NCI-H510A treated with DMSO at 0.1 percent for 48 hours (cell line): ENCODE data around the gene EFHC1.
A peak's percentile ranks its signal among the peaks of the same experiment; 100 is the strongest.
"Not testable (repeated sequence)": the region's sequence is repeated elsewhere in the genome, so short reads cannot be mapped to it uniquely, and the experiment has no call there.

ENCODE experiments used
- DNase-seq: peaks from one replicate; lab custom pipeline; 2025; lab: John Stamatoyannopoulos, UW

EFHC1 gene, protein sequence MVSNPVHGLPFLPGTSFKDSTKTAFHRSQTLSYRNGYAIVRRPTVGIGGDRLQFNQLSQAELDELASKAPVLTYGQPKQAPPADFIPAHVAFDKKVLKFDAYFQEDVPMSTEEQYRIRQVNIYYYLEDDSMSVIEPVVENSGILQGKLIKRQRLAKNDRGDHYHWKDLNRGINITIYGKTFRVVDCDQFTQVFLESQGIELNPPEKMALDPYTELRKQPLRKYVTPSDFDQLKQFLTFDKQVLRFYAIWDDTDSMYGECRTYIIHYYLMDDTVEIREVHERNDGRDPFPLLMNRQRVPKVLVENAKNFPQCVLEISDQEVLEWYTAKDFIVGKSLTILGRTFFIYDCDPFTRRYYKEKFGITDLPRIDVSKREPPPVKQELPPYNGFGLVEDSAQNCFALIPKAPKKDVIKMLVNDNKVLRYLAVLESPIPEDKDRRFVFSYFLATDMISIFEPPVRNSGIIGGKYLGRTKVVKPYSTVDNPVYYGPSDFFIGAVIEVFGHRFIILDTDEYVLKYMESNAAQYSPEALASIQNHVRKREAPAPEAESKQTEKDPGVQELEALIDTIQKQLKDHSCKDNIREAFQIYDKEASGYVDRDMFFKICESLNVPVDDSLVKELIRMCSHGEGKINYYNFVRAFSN

DNA sequence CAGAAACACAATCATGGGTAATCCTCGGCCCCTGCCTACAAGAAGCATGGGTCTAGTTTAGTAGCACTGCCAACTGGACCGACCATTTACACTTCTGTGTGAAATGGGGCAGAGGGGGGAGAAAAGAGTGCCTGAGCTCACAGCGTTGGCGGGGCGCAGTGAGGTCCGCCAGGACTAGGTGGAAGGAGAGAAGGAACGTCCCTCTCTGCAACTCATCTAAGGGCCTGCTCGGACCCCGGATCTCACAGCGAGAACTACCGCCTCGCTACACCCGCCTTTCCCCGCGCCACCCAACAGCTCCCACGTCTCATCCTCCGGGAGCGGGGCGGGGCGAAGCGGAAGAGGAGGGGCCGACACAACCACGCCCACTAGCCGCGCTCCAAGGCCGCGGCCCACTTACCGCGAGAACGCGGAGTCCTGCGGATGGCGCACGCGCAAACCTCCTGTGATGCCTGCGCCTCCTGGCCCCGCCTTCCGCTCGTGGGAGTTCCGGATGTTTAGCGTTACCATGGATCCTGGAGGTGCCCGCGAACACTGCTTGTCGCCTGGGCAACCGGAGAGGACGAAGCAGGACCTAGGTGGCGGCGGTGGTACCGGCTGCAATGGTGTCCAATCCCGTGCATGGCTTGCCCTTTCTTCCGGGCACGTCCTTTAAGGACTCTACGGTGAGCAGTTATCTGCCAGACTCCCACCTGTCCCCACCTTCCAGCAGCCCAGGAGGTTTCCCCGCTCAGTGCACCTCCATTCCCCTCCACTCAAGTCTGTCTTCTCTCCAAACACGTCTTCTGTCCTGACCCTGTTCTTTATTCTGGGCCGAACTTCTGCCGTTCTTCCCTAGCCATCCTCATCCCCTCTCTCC, at the start of gene EFHC1:
TSS of gene EFHC1 (plus strand) at position 534 of the 859 bp plus-strand sequence. CDS start at position 603, 69 bp downstream.
- DNase-seq, result peak; percentile 100

DNA sequence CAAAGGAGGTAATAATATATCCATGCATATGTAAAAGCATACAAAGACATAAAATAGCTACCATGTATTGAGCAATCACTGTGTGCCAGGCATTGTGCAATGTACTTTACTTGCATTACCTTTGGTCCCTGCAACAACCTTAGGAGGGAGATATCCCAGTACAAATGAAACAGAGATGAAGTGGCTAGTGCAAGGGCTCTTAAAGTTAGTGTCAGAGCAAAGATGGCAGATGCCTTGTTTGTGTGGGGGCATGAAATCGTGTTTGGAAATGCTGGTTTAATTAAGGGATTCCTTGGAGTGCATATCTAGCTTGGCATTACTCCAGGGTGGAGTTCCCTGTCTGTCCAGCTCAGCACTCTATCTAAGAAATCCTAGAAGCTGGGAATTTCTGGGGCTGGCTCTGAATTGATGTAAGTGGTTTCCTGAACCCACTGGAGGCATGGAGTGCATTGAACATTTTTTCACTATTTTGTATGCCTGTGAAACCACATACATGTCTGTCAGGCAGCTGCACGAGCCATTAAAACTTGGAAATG, 48.4 kb upstream of the EFHC1 start:
- no peak for DNase-seq

DNA sequence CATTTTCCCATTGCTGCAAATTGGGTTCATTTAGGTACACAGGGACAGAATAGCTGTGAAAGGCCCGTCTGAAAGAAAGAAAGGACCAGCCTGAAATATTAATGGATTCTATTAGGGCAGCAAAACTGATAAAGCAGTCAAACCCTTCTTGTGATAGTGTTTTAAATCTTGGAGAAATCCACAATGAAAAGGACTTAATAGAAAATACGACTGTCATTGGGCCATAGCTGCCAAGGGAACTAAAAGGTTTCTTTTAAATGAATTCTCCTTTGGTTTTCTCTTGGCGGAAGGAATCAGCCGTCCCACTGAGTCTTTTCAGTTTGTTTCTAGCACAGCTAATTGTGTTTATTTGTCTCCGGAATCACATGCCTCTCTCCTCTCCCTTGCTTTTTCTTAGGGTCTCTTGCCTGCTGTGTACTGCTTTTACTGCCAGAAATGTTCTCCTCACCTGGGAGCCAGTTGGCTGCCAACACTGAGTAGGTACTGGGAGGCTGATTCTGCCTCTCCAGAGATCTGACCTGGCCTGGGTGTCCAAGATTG, 46.9 kb upstream of the EFHC1 start:
- DNase-seq, result no peak

DNA sequence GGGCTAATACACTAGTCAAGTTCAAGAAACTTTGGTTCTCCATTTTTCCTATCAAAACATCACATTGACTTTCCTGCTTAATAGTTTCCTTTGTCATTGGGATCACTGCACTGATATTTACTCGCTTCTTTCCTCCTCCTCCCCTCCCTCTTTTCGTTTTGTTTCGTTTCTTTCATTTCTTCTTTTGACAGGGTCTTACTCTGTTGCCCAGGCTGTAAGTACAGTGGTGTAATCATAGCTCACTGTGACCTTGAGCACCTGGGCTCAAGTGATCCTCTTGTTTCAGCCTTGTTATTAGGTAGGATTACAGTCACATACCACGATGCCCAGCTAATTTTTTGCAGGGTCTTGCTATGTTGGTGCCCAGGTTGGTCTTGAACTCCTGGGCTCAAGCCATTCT, 45.9 kb upstream of the EFHC1 start:
- no peak for DNase-seq

DNA sequence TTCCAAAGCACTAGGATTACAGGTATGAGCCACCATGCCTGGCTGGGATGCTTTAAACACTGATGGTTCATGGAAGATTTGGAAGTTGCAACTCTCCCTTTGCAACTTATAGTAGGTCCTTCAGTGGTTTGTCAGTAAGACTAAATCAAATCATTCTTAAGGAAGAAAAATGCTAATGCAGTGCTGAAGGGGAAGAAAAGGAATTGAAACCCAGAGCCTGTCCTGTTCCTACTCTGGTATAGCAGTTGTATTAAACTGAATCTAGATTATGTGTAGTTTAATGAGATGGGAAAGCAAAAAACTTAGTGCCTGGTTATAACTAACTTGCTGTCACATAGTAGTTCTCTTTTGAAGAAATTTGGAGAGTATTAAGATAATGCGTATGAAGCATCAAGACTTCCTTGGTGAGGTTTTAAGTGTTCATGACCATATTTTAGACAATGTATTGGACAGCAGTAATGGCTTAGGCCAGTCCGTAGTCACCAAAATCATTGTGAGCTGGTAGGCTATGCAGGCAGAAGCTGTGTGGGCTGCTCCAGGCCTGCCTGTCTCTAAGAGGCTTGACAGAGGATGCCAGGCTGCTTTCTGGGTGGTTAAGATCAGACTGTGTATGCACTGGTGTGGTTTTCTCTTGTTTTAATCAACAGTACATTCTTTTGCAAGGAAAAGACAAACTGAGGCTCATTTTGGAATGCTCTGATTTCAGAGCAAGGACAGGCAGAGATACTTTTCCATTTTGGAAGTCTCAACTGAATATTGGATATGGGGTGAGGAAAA, 44.2 kb upstream of the EFHC1 start:
- DNase-seq, result no peak

DNA sequence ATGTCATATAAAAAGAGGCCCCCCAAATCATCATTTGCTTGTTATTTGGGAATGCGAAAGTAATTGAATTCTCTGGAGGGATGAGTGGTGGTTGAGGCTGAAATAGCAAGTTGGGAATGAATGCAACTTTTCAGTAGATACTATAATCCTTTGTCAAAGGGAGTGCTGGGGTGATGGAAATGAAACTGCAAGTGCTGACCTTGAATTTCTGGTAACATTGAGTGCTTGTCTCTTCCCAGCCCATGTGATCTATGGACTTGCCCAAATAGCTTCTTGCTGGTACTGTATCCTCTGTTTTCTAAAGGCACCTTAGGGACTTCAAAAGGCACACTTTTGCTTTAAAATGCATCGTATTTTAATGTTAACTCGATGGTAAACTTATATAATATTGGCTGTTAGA, 43.4 kb upstream of the EFHC1 start:
- DNase-seq, result no peak

DNA sequence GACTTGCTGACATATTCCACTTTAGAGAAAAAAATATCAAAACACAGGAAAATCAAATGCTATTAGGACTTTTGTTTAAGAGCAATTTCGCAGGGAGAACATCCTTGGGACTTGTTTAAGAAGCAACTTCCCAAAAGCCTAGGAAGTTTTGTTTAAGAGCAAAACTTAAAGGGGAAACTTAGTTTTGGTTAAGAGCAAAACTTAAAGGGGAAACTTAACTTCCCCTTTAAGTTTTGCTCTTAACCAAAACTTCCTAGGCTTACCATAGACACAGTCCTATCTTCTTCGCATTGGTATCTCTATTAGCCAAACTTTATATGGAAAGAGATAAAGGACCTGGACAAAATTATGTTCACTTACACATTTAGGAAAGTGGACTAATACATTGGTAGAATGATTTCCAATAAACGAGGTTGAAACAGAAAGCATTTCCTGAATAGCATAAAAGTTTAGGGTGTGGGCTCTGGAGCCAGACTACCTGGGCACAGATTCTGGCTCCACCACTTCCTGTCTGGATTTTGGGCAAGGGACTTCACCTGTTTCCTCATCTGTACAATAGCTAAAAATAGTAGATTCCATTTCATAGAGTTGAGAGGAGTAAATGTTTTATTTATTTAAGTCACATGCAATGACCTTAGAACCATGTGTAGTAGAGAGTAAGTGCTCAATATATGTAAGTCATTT, 42.5 kb upstream of the EFHC1 start:
- no peak for DNase-seq

DNA sequence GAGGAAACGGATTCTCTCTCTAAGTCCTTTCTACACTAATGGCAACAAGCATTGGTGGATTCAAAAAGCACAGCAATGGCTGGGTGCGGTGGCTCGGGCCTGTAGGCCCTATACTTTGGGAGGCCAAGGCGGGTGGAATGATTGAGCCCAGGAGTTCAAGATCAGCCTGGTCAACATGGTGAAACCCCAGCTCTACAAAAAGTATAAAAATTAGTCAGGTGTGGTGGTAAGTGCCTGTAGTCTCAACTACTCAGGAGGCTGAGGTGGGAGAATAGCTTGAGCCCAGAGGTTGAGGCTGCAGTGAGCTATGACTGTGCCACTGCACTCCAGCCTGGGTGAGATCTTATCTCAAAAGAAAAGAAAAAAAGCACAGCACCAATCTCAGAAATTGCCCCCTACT, 38.9 kb upstream of the EFHC1 start:
- DNase-seq, result no peak

DNA sequence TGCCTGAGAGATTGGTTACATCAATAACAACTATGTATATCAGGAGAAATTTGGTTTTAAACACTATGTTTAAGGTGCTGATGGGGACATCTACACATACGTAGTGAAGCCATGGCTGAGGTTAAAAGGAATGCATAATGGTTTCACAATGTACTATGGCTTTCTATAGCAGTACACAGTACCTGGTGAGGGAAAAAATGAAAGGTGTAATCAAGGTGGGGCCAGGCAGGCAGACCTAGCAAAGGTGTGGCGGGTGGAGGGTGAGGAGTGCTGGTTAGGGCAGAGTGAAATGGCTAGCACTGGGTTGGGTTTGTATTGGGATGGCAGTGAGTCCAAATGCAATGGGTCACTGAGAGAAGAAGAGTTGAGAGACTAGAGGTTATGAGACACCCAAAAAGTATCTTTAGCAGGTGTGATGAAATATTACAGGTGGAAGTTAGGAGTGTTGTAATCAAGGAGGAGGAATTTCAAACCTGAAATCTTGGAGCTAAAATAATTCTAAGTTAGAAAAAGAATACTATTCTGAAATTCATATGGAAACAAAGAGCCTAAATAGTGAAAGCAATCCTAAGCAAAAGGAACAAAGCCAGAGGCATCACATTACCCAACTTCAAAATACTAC, 35.9 kb upstream of the EFHC1 start:
- DNase-seq, result no peak

DNA sequence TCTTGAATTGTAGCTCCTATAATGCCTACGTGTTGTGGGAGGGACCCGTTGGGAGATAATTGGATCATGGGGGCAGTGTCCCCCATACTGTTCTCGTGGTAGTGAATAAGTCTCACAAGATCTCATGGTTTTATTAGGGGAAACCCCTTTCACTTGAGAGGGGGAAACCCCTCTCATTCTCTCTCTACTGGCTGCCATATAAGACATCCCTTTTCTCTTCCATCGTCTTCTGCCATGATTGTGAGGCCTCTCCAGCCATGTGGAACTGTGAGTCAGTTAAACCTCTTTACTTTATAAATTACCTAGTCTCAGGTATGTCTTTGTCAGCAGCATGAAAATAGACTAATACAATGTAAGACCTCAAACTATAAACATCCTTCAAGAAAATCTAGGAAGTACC, 35.1 kb upstream of the EFHC1 start:
- DNase-seq, result no peak

DNA sequence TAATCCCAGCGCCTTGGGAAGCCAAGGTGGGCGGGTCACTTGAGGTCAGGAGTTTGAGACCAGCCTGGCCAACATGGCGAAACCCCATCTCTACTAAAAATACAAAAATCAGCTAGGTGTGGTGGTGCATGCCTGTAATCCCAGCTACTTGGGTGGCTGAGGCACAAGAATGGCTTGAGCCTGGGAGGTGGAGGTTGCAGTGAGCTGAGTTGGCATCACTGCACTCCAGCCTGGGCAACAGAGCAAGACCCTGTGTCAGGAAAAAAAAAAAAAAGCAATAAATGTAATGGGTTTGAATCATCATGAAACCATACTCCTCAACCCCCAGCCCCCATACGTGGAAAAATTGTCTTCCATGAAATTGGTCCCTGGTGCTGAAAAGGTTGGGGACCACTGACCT, 32.0 kb upstream of the EFHC1 start:
- DNase-seq, result not testable (repeated sequence)

DNA sequence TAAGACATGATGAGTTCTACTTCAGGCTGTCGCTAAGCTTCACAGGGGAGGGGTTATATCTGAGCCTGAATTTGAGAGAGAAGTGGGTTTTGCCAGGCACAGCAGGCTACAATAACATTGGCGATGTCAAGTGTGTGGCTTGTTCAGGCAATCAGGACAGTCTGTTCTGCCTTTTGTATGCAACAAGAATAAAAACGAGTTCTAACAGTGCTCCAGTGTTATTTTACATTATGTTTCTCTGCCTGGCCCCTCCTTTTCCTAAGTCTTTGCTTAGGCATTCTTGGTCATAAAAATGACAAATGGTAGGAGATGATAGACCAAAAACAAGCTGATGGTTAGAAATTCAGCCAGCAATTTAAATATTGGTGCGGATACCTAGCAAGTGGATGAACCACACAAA, 31.4 kb upstream of the EFHC1 start:
- DNase-seq, result no peak

DNA sequence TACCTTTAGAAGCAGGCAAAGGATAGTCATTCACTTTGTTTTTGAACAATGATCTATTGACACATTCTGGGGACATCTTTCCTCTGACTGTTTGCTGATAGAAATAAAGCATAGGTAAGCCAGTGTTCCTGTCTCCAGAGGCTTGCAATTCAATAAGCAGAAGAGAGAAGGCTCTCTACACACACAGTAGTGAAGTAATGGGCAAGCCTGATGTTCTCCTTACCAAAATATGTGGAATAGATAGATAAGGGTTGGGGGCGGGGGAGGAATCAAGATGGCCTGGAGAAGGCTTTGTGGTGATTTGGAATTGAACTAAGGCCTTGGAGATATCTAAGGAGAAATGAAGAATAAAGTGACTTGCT, 30.9 kb upstream of the EFHC1 start:
- DNase-seq, result no peak

DNA sequence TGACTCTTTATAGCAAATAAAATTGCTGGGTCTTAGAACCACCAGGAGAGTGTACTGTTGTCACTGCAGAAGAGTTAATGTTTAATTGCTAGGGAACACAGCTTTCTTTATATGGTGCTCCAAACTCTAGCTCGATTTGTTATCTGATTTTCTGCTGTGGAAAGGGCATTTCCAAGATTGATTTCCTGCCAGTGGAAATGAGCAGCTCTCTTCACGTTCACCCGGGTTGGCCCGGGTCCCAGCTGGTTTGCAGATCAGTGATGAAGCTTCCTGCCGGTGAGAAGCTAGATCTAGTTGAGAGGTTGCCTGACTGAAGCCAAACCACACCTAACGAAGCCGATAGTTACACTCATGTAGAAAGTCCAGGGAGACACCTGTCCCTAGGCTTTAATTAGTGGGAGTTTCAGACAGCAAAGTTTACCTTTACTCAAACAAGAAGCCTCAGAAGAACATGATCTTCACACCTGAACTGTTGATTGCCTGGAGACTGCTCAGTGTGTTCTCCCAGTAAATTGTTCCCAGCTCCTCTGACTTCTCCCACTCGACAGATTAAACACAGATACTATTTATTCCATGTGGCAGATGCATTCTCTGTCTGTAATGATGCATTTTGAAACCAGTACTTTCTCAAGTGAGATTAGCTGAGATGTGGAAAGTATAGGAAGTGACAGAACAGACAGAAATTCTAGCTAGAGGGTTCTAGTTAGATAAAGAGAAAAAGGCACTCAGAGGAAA, 30.3 kb upstream of the EFHC1 start:
- peak; percentile 88 for DNase-seq

DNA sequence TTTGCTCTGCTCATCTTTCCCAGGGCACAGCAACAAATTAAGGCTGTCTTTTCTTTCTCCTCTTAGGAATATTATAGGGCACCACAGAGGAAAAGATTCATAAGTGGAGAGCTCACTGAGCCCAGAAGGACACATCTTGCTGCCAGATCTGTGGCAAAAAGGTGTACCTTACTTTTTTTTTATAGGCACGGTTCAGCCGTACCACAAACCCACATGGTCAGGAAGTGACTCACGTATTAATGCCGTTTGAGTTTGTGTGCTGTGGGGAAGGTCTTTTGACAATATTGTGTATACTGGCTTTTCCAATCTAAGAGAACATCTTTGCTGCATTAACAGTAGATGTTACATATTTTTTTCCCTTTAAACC, 29.8 kb upstream of the EFHC1 start:
- peak; percentile 58 for DNase-seq

DNA sequence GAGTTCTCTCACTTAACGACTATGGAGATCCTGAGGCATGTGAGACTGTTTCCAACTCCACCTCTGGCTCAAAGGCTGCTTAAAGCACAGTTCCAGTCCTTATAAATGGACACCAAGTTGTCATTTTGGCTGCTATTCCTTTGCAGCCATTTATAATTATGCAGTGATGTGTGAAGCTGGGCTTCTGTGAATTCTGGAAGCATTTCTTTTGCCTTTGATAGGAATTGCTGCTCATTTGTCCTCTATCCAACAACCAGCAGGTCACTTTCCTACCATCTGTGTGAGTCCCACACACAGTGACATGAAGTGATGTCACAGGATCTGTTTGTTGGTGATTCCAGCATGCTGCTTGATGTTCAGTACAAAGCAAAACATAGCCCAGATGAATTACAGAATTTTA, 28.5 kb upstream of the EFHC1 start:
- DNase-seq, result no peak

DNA sequence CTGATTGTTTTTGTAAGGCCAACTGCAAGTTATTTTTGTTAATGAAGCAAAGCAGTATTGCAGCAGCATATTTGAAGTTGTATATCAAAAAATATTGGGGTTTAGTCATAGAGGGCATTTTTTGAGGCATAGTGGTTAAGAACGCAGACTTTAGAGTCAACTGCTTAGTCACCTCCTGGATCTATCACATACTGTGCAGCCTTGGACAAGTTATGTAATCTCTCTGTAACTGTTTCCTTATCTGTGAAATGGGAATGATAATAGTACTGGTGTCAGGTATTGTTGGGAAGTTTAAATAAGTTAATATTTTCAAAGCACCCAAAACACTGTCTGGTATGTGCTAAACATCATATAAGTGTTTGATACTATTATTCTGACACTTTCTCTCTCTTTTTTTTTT, 27.2 kb upstream of the EFHC1 start:
- no peak for DNase-seq

DNA sequence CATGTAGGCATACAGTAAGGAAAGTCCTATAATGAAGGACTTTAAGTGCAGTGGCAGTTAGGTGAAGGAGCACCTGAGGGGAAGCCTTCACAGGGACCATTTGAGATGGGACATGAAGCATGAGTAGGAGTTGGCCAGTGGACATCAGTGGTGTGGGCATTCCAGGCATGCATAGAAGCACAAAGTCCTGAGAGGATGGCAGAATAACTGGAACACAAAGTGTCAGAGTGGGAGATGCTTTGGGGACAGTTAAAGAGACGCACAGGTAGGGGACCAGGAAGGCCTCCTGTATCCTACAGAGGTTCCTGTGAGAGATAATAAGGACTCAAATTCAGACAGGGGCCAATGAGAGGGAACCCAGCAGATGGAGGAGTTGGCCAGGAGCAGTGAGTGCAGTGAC, 26.4 kb upstream of the EFHC1 start:
- no peak for DNase-seq

DNA sequence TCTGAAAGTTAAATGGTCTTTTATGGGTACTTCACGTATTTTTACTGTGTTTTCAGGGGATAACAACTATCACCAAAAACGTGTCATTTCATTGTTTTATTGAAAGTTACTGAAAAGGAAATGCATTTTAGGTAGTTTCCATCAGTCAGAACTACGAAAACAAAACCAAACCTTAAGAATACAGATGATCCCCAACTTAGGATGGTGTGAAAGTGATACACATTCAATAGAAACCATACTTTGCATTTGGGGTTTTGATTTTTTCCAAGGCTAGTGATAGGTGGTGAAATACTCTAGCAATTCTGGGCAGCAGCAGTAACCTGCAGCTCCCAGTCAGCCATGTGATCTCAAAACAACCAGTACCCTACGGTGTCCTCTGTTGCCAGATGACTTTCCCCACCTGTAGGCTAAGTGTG, 25.9 kb upstream of the EFHC1 start:
- DNase-seq, result no peak

DNA sequence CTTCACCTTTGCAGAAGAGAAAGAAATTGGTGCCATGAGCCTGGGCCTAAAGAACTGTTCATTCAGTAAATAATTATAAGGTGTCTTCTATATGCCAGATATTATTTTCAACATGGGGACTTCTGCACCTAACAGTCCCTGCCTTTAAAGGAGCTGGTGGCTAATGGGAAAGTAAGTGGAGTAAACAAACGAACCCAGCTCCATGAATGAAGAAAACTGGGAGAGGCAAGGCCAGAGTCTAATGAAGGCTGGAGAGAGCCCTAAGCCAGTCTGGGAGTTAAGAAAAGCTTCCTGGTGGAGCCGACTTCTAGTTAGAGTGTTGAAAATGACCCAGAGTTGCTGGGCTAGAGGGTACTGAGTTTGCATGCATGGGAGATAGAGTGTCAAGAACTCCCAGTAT, 24.2 kb upstream of the EFHC1 start:
- no peak for DNase-seq
